Hindlimb muscle (tissue), 1 donor: ENCODE results near the gene FOXN1. TPM values are rescaled to one million over a fixed set of nuclear protein-coding genes. Genes with fewer than 3 reads are reported as not detected.
"Not testable (repeated sequence)": the region's sequence is repeated elsewhere in the genome, so short reads cannot be mapped to it uniquely, and the experiment has no call there.

Experiments
- DNase-seq: peaks from one replicate; pipeline ENCODE4 v3.0.0-alpha.2; 2013
- polyA plus RNA-seq: library from polyadenylated mRNA; unstranded; fragments of 120-200 nt; gene quantifications from one replicate; pipeline ENCODE4 v1.2.1, GENCODE V29; 2013; ENCODE audit not compliant: insufficient read length

Gene FOXN1
- 0.12 TPM for polyA plus RNA-seq

GRCh38 chr17:28505986-28506665 lies at the start of gene FOXN1:
TSS of gene FOXN1 (plus strand) at chr17:28506348. CDS start at chr17:28523970, 17,622 bp downstream.
- no peak for DNase-seq

GRCh38 chr17:28457890-28458289 lies 48.3 kb upstream of the FOXN1 start:
- no peak for DNase-seq

GRCh38 chr17:28458881-28459280 lies 47.3 kb upstream of the FOXN1 start:
- not testable (repeated sequence) for DNase-seq

GRCh38 chr17:28460901-28461300 lies 45.2 kb upstream of the FOXN1 start:
- DNase-seq, result no peak

- no peak for DNase-seq
These were observed 40.1 kb upstream of the FOXN1 start for GRCh38 chr17:28466001-28466400.

- DNase-seq, result no peak
These were observed 39.6 kb upstream of the FOXN1 start for GRCh38 chr17:28466521-28467048.

- no peak for DNase-seq
These were observed 38.6 kb upstream of the FOXN1 start for GRCh38 chr17:28467456-28468025.

GRCh38 chr17:28468033-28468735 lies 38.0 kb upstream of the FOXN1 start:
- DNase-seq, result not testable (repeated sequence)

- no peak for DNase-seq
These were observed 37.4 kb upstream of the FOXN1 start for GRCh38 chr17:28468781-28469180.

- no peak for DNase-seq
These were observed 36.8 kb upstream of the FOXN1 start for GRCh38 chr17:28469376-28469775.

GRCh38 chr17:28470266-28470913 lies 35.8 kb upstream of the FOXN1 start:
- no peak for DNase-seq

- DNase-seq, result no peak
These were observed 35.2 kb upstream of the FOXN1 start for GRCh38 chr17:28470914-28471366.

- no peak for DNase-seq
These were observed 34.4 kb upstream of the FOXN1 start for GRCh38 chr17:28471531-28472342.

- no peak for DNase-seq
These were observed 33.2 kb upstream of the FOXN1 start for GRCh38 chr17:28472871-28473497.

GRCh38 chr17:28473542-28473941 lies 32.6 kb upstream of the FOXN1 start, which contains the start of gene SLC13A2:
TSS of gene SLC13A2 (plus strand) at chr17:28473644. CDS start at chr17:28473713, 69 bp downstream.
- no peak for DNase-seq

GRCh38 chr17:28474111-28474531 lies 32.0 kb upstream of the FOXN1 start:
- DNase-seq, result no peak

- no peak for DNase-seq
These were observed 30.8 kb upstream of the FOXN1 start for GRCh38 chr17:28475151-28475900.

GRCh38 chr17:28476076-28476865 lies 29.9 kb upstream of the FOXN1 start:
- DNase-seq, result no peak

- DNase-seq, result no peak
These were observed 28.2 kb upstream of the FOXN1 start for GRCh38 chr17:28477928-28478327.
